GF-D8 (cell line): Measurements from ENCODE around the gene SCYGR8.

Experiments used
- DNase-seq: peaks from one replicate; lab custom pipeline; 2025; lab: John Stamatoyannopoulos, UW

Gene SCYGR8

GRCh38 chr2:227761740-227762476 is 16.2 kb downstream of the SCYGR8 start:
- DNase-seq: no peak

- DNase-seq: no peak
Measured at GRCh38 chr2:227765788-227766372, 20.2 kb downstream of the SCYGR8 start.

- DNase-seq: no peak
Measured at GRCh38 chr2:227766373-227766883, 20.7 kb downstream of the SCYGR8 start.

GRCh38 chr2:227767830-227768229 is 22.1 kb downstream of the SCYGR8 start:
- DNase-seq: no peak

- no peak for DNase-seq
Measured at GRCh38 chr2:227772197-227772661, 26.5 kb downstream of the SCYGR8 start.

- no peak for DNase-seq
Measured at GRCh38 chr2:227772932-227773331, 27.2 kb downstream of the SCYGR8 start.

GRCh38 chr2:227774011-227774624 is 28.4 kb downstream of the SCYGR8 start:
- no peak for DNase-seq

GRCh38 chr2:227774895-227775842 is 29.5 kb downstream of the SCYGR8 start:
- DNase-seq: no peak

GRCh38 chr2:227780981-227781615 is 35.4 kb downstream of the SCYGR8 start:
- no peak for DNase-seq

- no peak for DNase-seq
Measured at GRCh38 chr2:227781841-227782240, 36.1 kb downstream of the SCYGR8 start.

GRCh38 chr2:227782804-227783203 is 37.1 kb downstream of the SCYGR8 start:
- DNase-seq: no peak

GRCh38 chr2:227783404-227784138 is 37.9 kb downstream of the SCYGR8 start:
- no peak for DNase-seq

- DNase-seq: no peak
Measured at GRCh38 chr2:227785293-227785692, 39.6 kb downstream of the SCYGR8 start.

GRCh38 chr2:227788561-227789018 is 42.9 kb downstream of the SCYGR8 start:
- DNase-seq: no peak

GRCh38 chr2:227789803-227790202 is 44.1 kb downstream of the SCYGR8 start:
- no peak for DNase-seq

GRCh38 chr2:227793148-227793712 is 47.5 kb downstream of the SCYGR8 start:
- no peak for DNase-seq
